Activated T-cell treated with anti-CD3 and anti-CD28 coated beads for 48 hours (primary cell): ENCODE results near the gene POT1.
"Not testable (repeated sequence)": the region's sequence is repeated elsewhere in the genome, so short reads cannot be mapped to it uniquely, and the experiment has no call there.

Source experiments
- DNase-seq: peaks from one replicate; pipeline ENCODE4 v3.0.0-alpha.2; 2020; ENCODE audit warnings: low read depth

POT1 gene

DNA sequence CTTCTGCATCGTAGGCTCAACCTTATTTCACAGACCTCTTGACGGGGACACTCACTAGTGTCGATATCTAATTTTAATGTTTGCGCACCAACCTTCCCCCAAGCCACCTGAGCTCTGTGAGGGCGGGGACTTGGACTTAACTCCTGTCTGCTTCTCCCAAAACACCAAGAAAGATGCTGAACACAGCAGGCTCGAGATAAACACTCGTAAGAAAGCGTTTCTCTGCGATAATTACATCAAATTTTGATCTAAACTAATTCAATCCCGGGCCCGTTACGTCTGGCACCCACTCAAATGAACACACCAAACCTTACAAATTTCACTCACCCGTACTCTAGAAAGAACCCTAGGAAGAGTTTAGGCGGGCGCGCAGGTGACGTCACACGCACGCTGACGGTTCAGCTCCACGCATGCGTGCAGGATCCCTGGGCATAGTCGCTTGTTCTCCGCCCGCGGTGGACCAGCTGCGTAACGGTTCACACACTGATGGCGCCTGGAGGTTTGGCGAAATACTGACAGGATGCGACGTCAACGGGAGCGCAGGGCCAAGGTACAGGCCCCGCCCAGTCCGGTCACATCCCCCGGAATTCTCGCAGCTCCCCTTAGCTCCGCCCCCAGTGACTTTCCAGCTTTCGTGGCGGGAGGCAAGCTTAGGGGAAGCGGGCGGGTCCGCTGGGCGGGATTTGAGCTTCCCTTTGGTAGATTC is at the start of gene POT1:
Gene POT1 (minus strand): TSS at position 359 of the 706 bp plus-strand sequence. CDS start 32,652 bp downstream, outside the sequence.
- DNase-seq = peak; percentile 95

DNA sequence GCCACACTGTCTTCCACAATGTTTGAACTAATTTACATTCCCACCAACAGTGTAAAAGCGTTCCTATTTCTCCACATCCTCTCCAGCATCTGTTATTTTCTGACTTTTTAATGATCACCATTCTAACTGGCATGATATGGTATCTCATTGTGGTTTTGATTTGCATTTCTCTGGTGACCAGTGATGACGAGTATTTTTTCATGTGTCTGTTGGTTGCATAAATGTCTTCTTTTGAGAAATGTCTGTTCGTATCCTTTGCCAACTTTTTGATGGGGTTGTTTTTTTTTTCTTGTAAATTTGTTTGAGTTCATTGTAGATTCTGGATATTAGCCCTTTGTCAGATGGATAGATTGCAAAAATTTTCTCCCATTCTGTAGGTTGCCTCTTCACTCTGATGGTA is 45.5 kb upstream of the POT1 start:
- not testable (repeated sequence) for DNase-seq

GRCh38 chr7:124965553-124965952 is 35.9 kb upstream of the POT1 start:
- no peak for DNase-seq

GRCh38 chr7:124959676-124960075 is 30.1 kb upstream of the POT1 start:
- DNase-seq = no peak

DNA sequence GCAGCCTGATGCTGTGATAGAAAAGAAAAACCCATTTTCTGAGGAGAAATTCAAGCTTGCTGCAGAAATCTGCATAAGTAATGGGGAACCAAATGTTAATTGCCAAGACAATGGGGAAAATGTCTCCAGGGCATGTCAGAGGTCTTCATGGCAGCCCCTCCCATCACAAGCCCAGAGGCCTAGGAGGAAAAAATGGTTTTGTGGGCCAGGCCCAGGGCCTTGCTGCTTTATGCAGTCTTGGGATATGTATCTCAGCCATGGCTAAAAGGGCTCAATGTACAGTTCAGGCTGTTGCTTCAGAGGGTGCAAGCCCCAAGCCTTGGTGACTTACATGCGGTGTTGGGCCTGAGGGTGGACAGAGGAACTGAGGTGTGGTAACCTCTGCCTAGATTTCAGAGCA is 28.3 kb upstream of the POT1 start:
- not testable (repeated sequence) for DNase-seq

DNA sequence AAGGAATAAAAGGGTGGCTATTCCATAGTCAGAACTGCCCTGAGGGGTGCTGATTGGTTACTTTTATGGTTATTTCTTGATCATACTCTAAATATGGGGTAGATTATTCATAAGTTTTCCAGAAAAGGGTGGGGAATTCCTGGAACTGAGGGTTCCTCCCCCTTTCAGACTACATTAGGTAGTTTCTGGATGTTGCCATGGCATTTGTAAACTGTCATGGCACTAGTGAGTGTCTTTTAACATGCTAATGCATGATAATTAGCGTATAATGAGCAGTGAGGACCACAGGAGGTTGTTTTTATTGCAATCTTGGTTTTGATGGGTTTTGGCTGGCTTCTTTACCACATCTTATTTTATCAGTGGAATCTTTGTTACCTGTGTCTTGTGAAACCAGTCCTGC is 26.5 kb upstream of the POT1 start:
- no peak for DNase-seq

DNA sequence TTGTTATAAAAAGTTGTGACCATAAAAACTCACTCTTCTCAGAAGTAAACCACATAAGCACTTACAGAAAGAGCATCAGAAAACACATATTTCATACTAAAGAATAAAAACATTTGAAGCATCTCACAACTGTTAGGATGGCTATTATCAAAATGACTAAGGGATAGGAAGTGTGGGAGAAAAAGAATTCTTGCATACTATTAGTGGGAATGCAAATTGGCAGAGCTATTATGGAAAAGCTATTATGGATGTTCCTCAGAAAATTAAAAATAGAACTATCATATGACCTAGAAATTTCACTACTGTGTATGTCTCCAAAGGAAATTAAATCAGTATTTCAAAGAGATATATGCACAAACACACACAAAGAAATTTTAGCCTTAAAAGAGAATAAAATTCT is 25.2 kb upstream of the POT1 start:
- no peak for DNase-seq

DNA sequence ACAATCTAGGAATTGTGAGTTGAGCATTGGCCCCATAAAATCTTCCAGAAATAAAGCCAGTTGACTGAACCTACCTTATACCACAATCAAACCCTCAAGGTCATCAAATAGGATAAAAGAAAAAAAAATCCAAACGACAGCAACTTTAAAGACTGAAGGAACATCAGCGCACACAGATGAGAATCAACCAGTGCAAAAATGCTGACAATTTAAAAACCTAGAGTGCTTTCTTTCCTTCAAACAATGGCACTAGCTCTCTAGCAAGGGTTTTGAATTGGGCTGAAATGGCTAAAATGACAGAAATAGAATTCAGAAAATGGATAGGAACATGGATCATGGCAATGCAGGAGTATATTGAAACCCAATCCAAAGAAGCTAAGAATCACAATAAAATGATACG is 16.1 kb upstream of the POT1 start:
- DNase-seq = no peak

GRCh38 chr7:124943472-124943871 is 13.8 kb upstream of the POT1 start:
- DNase-seq = no peak

- DNase-seq = no peak
Observed at GRCh38 chr7:124942399-124942798, 12.8 kb upstream of the POT1 start.

GRCh38 chr7:124940306-124940705 is 10.7 kb upstream of the POT1 start:
- DNase-seq = no peak

- DNase-seq = no peak
Observed at GRCh38 chr7:124938128-124938527, 8.5 kb upstream of the POT1 start.

GRCh38 chr7:124937076-124937475 is 7.5 kb upstream of the POT1 start:
- DNase-seq = no peak

GRCh38 chr7:124934841-124935240 is 5.2 kb upstream of the POT1 start:
- no peak for DNase-seq

DNA sequence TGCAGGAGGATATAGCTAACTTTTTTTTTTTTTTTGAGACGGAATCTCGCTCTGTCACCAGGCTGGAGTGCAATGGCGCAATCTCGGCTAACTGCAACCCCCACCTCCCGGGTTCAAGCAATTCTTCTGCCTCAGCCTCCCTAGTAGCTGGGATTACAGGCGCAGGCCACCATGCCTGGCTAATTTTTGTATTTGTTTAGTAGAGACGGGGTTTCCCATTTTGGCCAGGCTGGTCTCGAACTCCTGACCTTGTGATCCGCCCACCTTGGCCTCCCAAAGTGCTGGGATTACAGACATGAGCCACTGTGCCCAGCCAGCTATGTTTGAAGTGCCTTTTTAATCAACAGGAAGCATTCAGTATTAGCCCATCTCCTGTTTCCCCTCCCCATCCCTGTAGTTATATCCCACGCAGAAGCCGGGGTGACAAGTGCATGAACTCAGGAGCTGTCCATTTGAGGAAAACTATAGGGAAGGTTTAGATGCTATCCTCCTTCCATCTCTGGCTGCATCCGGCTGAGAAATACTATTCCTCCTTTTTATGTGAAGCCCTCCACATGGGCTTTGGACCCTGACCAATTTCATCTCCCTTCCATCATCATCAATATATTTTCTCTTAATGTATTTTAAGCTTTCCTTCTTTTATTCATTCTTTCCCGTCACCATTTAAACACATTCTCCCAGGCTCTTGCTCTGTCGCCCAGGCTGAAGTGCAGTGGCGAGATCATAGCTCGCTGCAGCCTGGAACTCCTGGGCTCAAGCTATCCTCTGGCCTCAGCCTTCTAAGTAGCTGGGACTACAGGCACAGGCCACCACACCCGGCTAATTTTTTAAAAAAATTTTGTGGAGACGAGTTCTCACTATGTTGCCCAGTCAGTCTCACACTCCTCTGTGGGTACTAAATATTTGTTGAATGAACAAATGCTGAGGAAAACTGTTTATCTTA is 1.3 kb upstream of the POT1 start:
- no peak for DNase-seq

DNA sequence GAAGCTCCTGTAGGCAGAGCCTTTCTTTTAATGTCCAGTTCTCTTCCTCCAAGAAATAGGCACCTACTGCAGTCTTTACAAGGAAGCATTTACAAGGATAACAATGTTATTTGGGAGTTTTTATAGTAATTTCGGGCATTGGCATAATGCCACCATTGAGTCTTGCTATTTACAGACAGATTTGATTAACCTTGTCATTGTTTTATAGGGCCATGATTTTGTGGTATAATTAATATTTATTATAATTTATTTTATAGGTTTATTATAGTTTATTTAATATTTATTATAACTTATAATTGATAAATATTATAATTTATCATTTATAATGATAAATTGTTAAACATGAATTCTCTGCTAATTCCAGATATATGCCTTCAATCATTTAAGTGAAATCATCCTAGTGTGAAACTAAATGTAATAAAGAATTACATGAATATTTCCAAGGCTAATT is 573 bp upstream of the POT1 start:
- DNase-seq = no peak

- DNase-seq = no peak
Observed at GRCh38 chr7:124924906-124925305, 4.7 kb downstream of the POT1 start.

- no peak for DNase-seq
Observed at GRCh38 chr7:124922200-124922599, 7.4 kb downstream of the POT1 start.

DNA sequence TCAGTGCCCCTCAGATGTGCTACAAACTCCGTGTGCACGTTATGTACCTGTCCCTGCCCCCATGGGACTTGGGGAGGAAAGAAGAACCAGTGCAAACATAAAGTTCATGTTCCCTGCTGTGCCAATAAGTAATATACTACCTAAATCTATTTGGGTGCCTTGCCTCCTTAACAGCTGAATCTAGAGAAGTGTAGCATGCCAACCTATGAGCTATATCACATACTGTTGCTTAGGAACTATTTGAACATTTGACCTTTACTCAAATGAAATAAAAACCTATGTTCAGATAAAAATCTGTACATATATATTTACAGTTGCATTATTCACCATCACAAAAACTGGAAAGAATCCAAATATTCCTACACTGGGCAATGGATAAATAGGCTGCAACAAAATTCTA is 9.8 kb downstream of the POT1 start:
- no peak for DNase-seq

DNA sequence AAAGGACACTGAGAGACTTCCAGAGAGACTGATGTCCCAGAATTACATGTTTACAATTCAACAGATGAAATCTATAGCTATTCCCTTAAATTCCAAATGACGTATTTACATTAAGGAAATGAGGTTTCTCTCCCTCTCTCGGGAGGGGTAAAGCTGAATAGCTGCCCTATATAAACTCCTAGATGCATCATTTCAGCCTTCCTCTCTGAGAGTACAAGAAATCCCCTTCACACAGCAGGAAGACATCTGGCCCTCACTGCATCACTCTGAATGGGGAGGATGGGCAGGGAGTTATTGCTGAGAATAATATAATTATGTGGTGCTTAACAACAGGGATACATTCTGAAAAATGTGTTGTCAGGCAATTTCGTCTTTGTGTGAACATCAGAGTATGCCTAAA is 11.0 kb downstream of the POT1 start:
- no peak for DNase-seq

DNA sequence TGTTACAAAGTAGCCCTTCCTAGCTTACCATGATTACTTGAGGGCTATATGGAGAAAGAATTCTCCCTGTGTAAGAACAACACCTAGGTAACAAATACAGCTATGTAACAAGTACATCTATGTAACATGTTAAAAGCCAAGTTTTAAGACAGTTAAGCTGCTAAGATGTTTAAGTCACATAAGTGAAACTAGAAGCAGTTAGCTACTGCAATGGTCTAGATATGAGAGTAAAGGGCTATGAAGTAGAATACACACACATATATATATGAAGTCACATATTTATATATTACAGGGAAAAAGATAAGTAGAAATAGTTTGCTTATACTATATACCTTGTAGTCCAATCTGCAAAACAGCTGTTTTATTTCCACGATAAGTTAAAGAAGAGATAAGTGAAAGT is 14.4 kb downstream of the POT1 start:
- DNase-seq = no peak

- DNase-seq = no peak
Observed at GRCh38 chr7:124914298-124914697, 15.3 kb downstream of the POT1 start.

GRCh38 chr7:124912972-124913371 is 16.7 kb downstream of the POT1 start:
- DNase-seq = no peak
